GM21447 (cell line): ENCODE results near the gene BMP5.
"Not testable (repeated sequence)": the region's sequence is repeated elsewhere in the genome, so short reads cannot be mapped to it uniquely, and the experiment has no call there.

ENCODE experiments used
- ATAC-seq: cut with Tn5 transposase; IDR thresholded peaks from one replicate; pipeline ENCODE4 v1.9.1; 2021; ENCODE audit not compliant: unreplicated experiment

The BMP5 gene

GRCh38 chr6:55875400-55875799, at the start of gene BMP5:
Gene BMP5 (minus strand): TSS chr6:55875590. CDS start chr6:55874865, 725 bp downstream.
- ATAC-seq: no peak

GRCh38 chr6:55922406-55922805, 47.0 kb upstream of the BMP5 start:
- no peak for ATAC-seq

GRCh38 chr6:55919716-55920308, 44.4 kb upstream of the BMP5 start:
- ATAC-seq: no peak

GRCh38 chr6:55918639-55919038, 43.2 kb upstream of the BMP5 start:
- no peak for ATAC-seq

DNA sequence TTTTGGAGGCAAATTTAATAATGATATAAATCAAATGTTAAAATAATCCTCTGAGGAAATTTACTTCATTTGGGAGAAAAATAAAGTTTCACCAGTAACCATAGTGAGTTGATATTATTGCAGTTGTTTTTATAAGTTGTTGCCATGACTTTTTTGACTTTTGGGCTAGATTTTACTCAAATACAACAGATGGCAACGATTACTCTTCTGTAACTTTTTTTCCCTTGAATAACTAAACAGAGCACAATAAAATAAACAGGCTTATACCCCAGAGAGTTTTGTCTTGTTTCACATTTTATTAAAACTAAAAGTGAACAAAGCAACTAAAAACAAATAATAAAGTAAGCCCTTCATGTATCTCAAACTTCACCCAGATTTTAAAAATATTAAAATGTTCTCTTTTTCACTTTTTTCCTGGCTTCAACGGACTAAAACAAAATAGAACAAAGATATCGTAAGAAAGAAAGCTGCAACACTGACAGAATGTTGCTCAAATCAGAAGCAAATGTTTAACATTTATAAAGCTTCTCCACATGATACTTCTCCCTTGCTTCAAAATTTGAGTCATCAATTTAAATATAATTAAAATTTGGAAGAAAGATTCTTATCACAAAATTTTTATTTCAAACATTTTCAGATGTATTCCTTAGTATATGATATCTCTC, 42.5 kb upstream of the BMP5 start:
- no peak for ATAC-seq

- ATAC-seq: no peak
These were observed 40.8 kb upstream of the BMP5 start for GRCh38 chr6:55916188-55916587.

GRCh38 chr6:55913228-55914195, 38.1 kb upstream of the BMP5 start:
- ATAC-seq: no peak

- not testable (repeated sequence) for ATAC-seq
These were observed 35.1 kb upstream of the BMP5 start for GRCh38 chr6:55910466-55910865.

DNA sequence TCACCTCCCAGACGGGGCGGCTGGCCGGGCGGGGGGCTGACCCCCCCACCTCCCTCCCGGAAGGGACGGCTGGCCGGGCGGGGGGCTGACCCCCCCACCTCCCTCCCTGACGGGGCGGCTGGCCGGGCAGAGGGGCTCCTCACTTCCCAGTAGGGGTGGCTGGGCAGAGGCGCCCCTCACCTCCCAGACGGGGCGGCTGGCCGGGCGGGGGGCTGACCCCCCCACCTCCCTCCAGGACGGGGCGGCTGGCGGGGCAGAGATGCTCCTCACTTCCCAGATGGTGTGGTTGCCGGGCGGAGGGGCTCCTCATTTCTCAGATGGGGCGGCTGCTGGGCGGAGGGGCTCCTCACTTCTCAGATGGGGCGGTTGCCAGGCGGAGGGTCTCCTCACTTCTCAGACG, 34.5 kb upstream of the BMP5 start:
- not testable (repeated sequence) for ATAC-seq

- ATAC-seq: no peak
These were observed 27.4 kb upstream of the BMP5 start for GRCh38 chr6:55902796-55903195.

DNA sequence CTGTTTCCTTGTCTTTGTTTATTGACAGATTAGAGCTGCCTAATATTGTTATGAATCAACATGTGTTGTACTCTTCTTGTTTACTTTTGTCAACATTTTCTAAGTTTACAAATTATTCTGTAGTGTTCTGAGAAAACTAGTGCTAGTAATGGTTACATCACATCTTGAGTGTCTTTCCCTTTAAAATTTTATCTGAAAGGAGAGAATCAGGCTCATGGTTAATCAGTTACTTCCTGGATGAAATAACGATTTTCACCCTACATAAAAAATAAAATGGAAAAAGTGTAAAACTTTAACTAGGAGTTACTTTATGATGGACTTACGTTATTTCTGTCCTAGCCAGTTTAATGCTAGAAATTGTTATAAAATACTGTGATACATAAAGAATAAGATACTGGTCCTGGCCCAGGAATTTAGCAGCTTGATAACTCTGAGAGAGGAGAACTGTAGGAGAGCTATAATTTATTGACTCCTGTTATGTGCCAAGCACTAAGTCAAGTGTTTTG, 26.4 kb upstream of the BMP5 start:
- no peak for ATAC-seq

GRCh38 chr6:55898342-55898741, 23.0 kb upstream of the BMP5 start:
- ATAC-seq: no peak

- ATAC-seq: no peak
These were observed 22.0 kb upstream of the BMP5 start for GRCh38 chr6:55897346-55897745.

GRCh38 chr6:55895972-55896730, 20.8 kb upstream of the BMP5 start:
- ATAC-seq: no peak

DNA sequence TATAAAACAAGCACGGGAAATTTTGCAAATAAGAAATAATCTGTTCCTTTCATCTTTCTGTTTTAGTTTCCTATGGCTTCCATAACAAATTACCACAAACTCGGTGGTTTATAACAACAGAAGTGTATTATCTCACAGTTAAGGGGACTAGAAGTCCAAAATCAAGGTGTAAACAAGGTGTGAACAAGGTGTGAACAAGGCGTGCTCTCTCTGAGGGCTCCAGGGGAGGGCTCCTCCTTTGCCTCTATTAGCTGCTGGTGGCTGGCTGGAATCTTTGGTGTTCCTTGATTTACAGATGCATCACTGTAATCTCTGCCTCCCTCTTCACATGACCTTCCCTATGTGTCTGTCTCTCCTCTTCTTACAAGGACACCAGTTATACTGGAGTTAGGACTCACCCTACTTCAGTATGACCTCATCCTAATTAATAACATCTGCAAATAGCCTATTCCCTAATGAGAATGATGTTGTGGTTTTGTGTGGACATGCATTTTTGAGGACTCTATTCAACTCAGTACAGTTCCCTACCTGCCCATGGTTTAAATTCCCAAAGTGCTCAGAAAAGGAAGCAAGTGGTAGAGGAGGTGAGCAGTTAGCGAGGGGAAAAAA, 17.5 kb upstream of the BMP5 start:
- ATAC-seq: no peak

DNA sequence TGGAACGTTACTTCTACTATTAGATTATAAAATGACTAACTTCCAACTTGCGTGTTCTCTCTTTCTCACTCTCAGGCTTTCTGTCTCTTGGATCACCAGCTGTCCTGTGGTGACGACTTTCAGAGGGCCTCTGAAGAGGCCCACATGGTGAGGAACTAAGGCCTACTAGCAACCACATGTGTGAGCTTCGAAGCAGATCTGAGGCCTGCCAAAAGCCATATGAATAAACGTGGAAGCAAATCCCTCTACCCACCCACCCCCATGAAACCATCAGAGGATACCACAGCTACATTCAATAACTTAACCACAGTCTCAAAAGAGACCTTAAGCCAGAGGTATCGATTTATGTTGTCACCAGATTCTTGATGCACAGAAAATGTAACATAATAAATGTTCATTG, 13.5 kb upstream of the BMP5 start:
- no peak for ATAC-seq

DNA sequence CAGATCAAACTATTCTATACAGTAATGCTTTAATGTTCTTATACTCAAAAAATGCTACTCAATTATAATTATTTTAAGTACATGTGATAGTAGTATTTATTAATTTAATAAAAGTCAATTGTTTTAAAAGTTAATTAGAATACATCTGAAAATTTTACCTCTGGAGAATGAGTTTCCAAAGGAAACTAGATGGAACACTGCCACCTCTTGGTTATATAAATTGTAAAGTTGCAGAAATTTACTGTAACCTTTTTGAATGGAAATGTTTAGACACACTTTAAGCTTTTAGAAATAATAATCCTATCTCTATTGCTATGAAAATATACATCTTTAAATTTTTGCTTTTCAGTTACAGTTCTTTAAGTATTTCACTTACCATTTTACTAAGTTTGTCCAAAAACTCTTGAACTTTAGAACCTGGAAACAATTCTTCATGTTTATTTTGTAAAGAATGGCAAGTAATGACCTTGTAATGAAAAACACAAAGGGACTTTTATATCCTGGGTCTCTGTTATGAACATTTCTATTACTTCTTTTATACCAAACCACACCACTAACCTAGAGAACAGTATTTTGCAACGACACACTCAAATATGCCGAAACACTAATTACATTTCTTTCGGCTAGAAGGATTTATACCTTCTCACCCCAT, 10.9 kb upstream of the BMP5 start:
- no peak for ATAC-seq

DNA sequence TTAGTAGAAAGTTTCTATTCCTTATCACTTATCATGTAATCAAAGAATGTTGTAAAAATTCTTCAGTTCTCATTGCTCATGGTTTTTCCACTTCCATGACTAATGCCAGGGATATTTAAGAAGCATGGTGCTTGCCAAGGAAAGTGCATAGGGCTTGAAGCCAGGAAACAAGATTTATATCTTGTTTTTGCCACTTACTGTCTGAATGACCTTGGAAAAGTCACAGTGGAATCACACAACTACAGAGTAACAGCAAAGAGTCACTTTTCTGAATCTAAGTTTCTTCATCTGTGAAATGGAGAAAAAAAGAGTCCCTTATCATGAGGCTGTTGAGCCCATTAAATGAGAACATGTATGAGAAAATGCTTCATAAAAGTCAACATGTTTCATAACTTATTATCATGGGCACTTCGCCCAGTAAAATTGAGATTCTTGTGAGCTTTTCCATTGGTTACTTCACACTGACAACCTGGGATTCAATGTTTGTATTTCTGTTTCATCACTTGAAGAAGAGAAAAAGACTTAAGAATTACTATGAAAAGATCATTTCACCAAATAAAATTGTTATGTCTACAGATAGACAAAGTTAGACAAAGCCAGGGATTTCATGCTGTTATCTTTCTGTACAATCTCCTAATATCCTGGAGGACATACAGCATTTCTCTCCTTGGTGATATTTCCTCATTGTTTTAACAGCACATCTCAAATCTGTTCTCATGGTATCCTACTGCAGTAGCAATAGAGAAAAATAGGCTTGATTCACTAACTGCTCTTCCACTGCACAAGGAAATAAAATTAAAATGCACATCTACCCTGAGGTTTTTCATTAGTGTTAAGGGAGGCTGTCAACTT, 7.6 kb upstream of the BMP5 start:
- no peak for ATAC-seq

DNA sequence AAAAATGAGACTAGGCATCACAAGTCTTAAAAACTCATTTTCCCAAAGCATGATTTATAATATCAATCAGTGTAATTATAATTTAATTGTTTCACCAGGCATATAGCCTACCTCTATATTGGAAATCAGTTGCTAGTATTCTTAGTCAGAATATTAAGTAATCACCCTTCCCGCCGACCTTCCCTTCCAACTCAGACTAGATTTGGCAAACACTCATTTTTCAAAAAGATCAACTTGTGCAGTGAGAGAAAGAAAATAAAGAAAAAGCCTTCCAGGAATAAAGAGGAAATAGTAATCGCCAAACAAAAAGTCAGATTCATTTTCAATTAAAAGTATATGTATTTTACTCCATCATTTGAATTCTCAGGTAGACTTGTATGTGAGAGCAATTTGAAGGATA, 1.9 kb upstream of the BMP5 start:
- ATAC-seq: no peak
